Measurements from ENCODE around the gene CRYBG1.
"Not testable (repeated sequence)": the region's sequence is repeated elsewhere in the genome, so short reads cannot be mapped to it uniquely, and the experiment has no call there.

CRYBG1 gene

DNA sequence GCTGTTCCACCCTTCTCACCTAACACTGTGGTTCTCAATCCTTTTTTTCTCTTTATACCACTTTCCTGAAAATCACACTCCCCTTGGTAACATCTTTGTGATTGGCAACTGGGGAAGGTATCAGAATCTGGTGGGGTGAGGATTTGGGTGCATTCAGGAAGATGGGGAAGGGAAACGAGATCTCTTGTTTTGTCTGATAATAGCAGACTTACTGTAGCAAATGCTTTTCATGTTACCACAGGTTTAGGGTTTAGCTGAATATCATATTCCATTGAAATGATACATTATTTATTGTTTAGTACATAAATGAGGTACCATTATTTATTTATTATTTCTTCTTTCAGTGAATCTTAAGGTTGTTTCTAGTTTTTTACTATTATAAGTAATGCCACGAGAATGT lies 168.0 kb downstream of the CRYBG1 start:
- DNase-seq = no peak

DNA sequence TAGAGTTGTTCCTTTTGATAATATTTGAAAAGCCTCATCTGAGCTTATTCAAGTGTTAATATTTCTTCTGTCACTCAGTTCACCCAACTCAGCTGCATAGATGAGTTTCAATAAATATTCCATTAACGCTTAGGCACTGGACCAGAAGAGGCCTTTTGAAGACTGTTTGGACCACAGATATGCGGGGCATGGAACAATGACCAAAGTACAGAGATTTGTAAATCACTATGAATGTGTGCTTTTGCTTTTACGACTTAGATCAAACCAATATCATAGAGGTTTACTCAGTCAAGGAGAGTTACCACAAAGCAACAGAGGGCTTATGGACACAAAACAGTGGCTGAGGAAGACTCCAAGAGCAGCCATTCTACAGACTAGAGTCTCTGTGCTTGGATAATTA lies 168.9 kb downstream of the CRYBG1 start:
- DNase-seq = no peak

DNA sequence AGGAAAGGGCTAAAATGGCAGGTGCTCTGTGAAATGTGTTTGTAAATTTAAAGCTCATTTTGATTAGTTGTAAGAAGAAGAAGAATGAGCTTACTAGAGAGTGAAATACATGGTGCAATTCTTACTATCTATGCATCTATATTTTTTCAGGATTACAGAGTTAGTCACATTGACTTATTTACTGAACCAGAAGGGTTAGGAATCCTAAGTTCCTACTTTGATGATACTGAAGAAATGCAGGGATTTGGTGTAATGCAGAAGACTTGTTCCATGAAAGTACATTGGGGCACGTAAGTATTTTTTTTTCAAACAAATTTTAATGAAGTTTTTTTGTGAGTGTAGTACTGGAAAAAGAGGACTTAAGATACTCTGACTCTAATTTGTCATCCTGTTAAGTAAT lies 169.5 kb downstream of the CRYBG1 start:
- DNase-seq = no peak

DNA sequence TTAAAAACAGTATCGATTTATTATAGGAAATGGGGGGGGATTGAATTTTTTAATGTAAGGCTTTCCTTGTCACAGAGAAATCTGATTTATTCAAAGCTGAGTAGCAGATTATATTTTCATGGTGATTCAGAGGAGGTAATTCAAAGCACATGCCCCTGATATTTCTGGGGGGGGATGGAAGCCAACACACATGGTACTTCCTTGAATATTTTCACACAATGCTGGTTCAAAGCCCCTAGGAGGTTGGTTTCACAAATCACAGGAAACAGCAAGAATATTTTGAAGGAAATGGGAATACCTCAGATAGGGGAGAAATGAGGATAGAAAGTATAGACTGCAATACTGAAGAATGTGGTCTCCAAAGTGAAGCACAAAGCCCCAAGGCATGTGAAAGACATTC lies 170.0 kb downstream of the CRYBG1 start:
- no peak for DNase-seq

- no peak for DNase-seq
These were observed 172.5 kb downstream of the CRYBG1 start for GRCh38 chr6:106533054-106533453.

DNA sequence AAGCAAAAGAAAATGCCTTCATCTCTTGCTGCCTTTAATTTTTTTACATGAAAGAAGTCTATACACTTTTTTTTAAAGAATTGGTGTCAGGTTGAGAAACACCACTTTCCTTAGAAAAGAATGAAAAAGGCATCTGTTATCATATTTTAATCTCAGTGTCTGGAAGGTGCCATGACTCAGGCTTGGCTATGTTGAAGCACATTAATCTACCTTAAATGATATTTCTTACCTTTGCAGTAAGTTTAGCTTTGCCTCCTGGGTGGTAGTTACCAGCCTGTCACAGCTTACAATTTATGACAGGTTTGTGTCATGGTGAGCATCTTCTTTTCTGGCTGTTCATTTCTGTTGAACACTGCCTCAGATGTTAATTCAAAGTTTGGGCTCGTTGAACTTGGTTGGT lies 173.5 kb downstream of the CRYBG1 start:
- no peak for DNase-seq

GRCh38 chr6:106534564-106534982 lies 174.1 kb downstream of the CRYBG1 start:
- no peak for DNase-seq

GRCh38 chr6:106535012-106535411 lies 174.5 kb downstream of the CRYBG1 start:
- no peak for DNase-seq

- DNase-seq = no peak
These were observed 175.8 kb downstream of the CRYBG1 start for GRCh38 chr6:106536357-106536756.

- no peak for DNase-seq
These were observed 176.3 kb downstream of the CRYBG1 start for GRCh38 chr6:106536851-106537250.

GRCh38 chr6:106537662-106538061 lies 177.1 kb downstream of the CRYBG1 start:
- no peak for DNase-seq

- DNase-seq = no peak
These were observed 177.6 kb downstream of the CRYBG1 start for GRCh38 chr6:106538145-106538544.

- DNase-seq = no peak
These were observed 179.4 kb downstream of the CRYBG1 start for GRCh38 chr6:106539936-106540335.

DNA sequence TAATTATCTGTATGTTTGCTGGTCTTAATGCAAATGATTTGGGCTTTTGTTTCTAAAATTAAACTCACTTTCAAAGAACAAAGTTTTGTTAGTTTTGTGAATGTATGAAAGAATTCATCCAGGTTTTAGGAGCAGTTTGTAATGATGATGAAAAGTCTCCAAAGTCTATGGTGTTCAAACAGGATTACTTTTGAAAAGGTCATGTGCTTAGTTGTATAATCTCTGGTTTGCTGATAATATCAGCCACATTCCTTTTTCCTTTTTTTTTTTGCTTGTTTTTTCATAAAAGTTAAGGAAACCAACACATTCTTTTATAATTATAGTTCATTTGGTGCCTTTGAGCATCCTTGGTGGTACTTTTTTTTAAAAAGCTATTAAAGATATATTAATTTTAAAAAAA lies 179.9 kb downstream of the CRYBG1 start:
- no peak for DNase-seq

DNA sequence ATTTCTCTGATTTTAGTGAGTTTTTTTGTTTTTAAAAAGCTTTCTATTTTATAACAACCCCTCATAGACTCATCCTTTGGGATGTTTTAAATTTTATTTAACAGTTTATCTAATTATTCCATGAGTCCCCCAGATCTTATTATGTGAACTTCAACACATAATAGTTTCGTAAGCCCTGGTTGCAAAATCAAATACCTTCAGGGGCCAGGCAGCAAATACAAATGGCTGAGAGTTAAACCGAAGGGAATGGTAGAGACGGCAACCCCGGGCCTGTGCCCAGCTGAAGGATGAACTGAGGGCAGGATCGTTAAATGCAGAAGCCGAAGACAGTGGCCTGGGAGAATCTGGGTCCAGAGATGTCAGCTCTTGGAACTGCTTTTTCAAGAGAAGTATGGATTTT lies 180.4 kb downstream of the CRYBG1 start:
- no peak for DNase-seq

- DNase-seq = no peak
These were observed 185.8 kb downstream of the CRYBG1 start for GRCh38 chr6:106546261-106546690.

- DNase-seq = no peak
These were observed 186.3 kb downstream of the CRYBG1 start for GRCh38 chr6:106546691-106547414.

GRCh38 chr6:106547601-106548453 lies 187.3 kb downstream of the CRYBG1 start:
- peak; percentile 11 for DNase-seq

DNA sequence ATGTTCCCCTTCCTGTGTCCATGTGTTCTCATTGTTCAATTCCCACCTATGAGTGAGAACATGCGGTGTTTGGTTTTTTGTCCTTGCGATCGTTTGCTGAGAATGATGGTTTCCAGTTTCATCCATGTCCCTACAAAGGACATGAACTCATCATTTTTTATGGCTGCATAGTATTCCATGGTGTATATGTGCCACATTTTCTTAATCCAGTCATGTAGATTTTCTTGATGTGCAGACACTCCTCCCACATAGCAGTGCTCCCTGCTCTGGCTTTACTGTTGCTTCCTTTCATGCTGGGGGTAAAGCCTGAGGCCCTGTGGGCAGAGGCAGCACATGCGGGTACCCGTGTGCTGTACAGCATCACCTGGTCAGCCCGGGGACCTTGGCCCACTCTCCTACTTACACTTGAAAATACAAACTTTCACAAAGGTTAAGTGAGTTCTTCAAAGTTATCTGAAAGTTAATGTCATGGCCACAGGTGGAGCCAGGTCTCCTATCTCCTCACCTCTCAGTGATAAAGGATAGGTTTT lies 188.5 kb downstream of the CRYBG1 start:
- not testable (repeated sequence) for DNase-seq

DNA sequence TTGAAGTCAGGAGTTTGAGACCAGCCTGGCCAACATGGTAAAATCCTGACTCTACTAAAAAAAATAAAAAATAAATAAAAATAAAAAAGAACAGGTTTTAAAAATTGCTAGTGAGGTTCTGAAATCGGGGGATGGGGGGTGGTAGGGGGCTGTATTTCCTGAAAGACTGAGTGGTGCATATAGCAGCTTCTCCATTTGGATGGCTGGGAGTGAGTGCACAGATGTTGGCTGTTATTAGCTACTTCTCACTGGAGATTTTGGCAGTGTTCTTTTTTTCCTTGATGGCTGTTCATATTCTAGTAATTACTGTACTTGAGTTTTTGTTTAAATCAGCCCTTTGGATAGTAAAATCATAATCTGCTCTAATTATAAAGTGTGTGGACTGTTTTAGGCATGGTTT lies 189.0 kb downstream of the CRYBG1 start:
- no peak for DNase-seq

- DNase-seq = no peak
These were observed 190.6 kb downstream of the CRYBG1 start for GRCh38 chr6:106551155-106551554.

DNA sequence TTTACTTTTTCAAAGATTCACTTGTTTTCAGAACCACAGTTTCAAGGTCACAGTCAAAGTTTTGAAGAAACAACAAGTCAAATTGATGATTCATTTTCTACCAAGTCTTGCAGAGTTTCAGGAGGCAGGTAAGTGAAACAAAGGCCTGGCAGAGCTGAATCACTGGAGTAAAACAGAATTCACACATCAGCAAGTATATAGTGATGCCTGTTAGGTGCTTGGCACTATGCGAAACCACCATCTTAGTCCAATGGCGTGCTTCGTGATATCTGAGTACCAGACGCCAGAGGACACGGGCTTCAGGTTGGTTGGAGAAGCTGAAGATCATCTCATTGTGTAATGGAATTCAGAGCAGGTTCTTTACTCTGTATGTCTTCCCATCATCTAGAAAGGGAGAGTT lies 192.9 kb downstream of the CRYBG1 start:
- DNase-seq = no peak

- no peak for DNase-seq
These were observed 195.2 kb downstream of the CRYBG1 start for GRCh38 chr6:106555767-106556166.

GRCh38 chr6:106556368-106556960 lies 195.9 kb downstream of the CRYBG1 start:
- no peak for DNase-seq

Data from activated T-cell treated with anti-CD3 and anti-CD28 coated beads for 4 hours (primary cell).